NCI-H510A (cell line): ENCODE measurements around the gene RGS8.

Experiments used
- DNase-seq: peaks from one replicate; lab custom pipeline; 2025; lab: John Stamatoyannopoulos, UW

RGS8 gene

GRCh38 chr1:182671750-182672486 is 12.5 kb downstream of the RGS8 start:
- DNase-seq: peak; percentile 77

GRCh38 chr1:182670032-182670749 is 14.2 kb downstream of the RGS8 start:
- DNase-seq: no peak

DNA sequence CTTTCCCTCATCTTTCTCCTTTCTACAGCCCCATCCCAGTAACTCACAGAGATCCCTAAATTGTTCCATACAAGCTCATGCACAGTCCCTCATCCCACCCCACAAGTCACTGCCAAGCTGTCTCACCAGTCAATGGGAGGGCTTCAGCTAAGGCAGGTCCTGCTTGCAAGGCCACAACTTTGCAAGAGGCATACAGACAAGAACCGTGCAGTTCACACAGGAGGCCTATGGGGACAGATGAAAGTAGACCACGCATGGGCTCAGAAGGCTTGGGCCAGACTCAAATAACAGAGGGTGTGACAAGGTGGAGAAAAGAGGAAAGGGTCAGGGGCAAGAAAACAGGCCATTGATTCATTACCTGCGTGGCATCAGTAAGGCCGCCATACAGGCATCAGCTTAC is 15.1 kb downstream of the RGS8 start:
- DNase-seq: no peak

DNA sequence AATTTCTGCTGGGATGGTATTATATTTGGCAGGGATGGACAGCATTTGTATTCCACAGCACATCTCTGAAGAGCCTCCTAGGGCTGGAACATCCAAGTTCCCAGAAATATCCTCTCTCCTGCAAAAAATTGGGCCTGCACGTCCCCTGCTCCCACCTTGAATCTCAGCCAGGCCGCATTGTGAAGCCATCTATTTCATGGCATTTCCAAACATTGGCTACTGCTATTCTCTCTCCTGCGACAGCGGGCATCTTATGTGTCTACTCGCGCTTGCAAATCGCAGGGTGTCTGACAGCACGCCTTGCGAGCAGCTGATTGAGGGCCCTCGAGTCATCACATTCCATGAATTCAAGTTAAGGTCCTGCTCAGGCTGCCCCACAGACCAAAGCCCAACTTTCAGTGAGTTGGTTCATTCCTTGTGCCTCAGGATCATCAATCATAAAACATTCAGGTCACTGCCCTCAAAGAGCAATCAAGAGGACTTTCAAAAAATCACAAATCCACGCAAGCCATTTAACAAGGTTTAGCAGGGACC is 15.8 kb downstream of the RGS8 start:
- no peak for DNase-seq

GRCh38 chr1:182667848-182668505 is 16.4 kb downstream of the RGS8 start:
- no peak for DNase-seq

GRCh38 chr1:182666706-182667105 is 17.7 kb downstream of the RGS8 start:
- DNase-seq: no peak

DNA sequence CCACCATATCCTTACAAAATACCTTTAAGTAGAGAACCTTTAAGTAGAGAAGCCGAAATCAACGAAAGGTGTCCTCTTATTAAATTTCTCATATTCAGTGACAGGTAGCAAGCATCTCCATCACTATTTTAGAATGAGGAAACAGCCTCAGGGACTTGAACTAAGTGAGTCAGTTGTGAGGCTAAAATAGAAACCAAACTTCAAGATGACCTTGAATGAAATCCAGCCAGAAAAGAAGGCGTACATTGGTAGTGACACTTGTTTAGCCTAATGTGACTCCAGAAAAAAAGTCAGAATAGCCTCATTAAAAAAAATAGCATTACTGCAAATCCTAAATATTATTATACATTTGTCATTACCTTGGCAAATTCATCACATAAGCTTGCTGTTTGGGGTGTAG is 20.1 kb downstream of the RGS8 start:
- DNase-seq: no peak

GRCh38 chr1:182662956-182663355 is 21.4 kb downstream of the RGS8 start:
- DNase-seq: no peak

- DNase-seq: no peak
These were observed 22.1 kb downstream of the RGS8 start for GRCh38 chr1:182662121-182662890.

DNA sequence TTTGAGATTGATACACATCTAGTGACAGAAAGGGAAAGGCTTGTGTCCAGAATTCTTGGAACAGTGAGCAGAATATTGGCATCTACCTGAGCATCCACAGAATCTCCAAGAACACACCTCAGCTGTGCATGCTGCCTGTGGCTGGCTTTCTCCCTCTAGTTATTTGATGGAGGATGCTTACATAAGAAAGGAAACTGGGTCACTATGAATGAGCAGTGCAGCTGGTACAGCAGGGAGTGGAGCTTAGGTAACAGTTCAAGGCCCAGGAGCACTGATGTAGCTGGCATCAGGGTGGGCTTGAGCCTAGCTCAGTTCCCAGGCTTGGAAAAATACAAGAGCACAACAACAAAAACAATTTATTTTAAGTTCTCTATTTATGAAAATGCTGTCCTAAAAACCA is 26.3 kb downstream of the RGS8 start:
- no peak for DNase-seq

DNA sequence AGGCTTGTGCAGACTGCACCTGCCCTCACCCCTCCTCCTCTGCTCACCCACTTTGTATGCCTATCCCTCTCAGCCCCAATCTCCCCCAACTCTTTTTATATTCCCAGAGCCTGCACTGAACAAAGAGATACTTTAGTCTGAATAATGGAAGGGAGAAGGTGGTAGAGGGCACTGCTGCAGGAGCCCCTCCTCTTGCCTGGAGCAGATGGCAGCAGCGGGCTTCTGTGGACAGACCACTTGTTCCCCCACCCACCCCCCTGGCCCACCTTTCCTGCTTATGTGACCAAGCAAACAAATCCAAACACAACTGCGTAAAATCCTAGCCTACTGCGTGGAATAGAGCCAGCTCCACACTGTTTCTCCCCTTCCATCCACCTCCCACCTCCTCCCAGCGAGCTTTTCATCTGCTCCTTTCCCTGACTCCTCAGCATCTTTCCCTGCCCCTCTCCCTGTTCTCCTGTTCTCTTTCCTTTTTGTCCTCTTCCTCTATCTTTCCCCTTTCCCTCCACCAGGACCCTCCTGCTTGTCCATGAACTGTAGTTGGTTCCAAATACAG is 27.5 kb downstream of the RGS8 start:
- no peak for DNase-seq

- DNase-seq: no peak
These were observed 30.4 kb downstream of the RGS8 start for GRCh38 chr1:182653986-182654385.

DNA sequence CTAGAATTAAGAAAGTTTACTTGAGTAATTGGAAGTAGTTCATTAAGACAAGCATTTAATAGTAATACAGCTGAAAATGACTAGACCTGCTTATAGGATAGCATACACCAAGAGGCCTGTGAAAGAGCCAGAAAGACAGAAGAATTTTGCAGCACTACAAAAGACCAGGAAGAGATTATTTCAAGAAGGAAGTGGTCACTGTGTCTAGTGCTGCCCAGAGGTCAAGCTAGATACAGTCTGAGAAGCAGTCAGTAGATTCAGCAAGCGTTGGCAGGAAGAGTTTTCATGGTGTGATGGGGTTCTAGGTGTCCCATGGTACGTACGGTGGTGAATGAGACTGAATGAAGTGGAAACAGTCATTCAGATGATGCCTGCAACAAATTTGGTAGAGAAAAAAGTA is 31.5 kb downstream of the RGS8 start:
- DNase-seq: no peak

DNA sequence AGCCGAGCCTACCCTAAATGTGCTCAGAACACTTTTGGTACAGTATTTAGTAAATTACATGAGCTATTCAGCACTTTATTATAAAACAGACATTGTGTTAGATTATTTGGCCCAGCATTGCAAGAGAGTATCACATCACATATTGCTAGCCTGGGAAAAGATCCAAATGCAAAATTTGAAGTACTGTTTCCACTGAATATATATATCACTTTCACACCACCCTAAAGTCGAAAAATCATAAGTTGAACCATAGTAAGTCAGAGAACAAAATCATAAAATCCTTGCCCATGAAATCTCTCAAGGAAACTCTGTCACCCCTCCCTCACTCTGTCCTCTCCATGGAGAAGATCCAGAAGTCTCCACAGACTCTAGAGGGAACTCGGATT is 33.1 kb downstream of the RGS8 start:
- no peak for DNase-seq

GRCh38 chr1:182650678-182651338 is 33.6 kb downstream of the RGS8 start:
- DNase-seq: no peak

- DNase-seq: no peak
These were observed 35.3 kb downstream of the RGS8 start for GRCh38 chr1:182649041-182649440.

GRCh38 chr1:182646739-182647138 is 37.6 kb downstream of the RGS8 start:
- no peak for DNase-seq

GRCh38 chr1:182644886-182645285 is 39.5 kb downstream of the RGS8 start:
- DNase-seq: no peak

- no peak for DNase-seq
These were observed 40.7 kb downstream of the RGS8 start for GRCh38 chr1:182643699-182644098.

DNA sequence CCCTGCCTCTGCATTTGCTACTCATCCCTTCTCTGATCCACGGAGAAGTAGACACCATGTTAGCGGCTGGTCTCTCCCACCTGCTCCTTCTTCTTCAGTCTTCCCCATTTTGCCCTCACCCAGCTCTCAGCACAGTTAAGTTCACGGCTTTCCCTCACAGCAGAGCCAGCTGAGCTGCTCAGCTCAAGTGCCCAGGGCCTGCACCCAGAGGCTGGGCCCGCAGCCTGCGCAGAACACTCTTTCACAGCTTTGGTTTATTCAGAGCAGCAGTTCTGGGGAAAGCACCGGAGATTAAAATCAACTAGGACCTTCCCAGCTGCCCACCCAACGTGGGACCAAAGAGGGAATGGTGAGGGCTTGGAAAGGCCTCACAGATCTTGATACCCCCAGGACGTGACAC is 41.9 kb downstream of the RGS8 start:
- DNase-seq: no peak

- DNase-seq: no peak
These were observed 42.8 kb downstream of the RGS8 start for GRCh38 chr1:182641561-182641960.
